EL (cell line): ENCODE results near the gene CACNA1C.
A peak's percentile ranks its signal among the peaks of the same experiment; 100 is the strongest.

Experiments used
- DNase-seq: peaks from one replicate; pipeline ENCODE4 v3.0.0-alpha.2; 2016

The CACNA1C gene

DNA sequence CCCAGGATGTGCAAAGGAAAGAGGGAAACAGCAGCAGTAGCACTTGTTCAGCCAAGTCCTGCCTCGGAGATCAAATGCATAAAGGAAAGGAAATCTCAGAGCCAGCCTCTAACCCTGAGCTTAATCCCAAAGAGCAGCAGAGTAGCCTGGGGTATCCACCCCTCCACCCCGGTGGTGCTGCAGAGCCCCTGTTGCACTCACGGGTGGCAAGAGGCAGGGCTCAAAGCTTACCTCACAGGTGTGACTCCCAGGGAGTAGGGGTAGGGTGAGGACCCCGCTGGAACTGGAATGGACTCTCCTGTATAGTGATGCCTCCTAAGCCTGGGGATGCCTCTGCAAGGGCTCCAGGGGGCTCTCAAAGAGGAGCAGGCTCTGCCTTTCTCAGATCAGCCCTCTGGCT is 211.1 kb downstream of the CACNA1C start:
- DNase-seq, result no peak

DNA sequence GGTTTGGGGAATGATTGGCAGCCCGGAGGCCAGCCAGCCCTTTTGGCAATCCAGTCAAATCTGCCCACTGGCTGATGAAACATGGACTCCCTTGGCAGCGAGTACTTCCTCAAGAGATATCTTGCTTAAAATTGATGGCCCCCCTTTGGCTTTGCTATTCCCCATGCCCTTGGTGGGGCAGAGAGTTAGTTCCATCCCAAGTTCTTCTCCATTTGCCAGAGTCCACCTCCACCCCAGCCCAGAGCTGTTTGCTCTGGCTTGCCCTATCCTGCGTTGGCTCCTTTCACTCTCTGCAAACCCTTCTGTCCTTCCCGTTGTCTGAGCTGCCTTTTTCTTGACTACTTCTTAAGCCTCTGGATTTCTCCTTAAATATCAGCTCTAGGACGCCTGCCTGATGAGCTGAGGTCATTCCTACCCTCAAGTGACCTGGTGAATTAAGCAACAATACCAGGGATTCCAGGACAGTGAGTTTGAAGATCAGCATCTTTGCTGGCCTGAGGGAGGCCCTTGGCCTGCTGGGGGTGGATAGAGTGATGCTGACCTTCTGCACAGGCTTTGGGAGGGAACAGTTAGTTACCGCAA is 212.0 kb downstream of the CACNA1C start:
- DNase-seq, result peak; percentile 99

DNA sequence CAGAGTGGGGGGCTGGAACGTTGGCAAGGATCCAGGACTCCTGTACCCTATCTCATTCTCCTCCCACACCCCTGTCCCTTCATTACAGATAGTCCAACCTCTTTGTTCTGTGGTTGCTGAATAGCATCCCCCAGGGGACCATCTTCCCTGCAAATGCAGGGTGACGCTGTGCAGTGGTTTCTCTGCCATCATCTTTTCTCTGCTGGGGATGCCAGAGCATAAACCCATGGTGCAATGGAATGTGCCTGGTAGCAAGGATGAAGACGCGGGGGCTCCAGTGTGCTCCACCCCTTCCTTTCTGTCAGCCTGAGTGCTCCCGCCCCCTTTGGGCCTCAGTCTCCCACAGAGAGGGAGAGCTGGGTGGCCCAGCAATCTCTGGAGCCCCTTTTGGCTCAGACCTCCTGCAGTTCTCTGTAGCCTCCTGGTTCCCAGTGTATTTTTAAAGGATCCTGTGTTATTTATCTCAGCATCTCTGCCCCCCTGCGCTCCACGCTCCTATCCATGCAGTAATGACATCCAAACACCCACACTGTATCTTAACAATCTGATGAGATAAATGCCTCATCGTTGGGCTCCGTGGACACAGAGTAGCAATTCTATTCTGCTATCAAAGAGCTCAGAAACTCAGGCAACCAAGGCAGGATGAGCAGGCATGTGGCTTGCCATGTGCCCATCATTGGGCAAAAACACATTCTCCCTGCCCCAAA is 212.8 kb downstream of the CACNA1C start:
- DNase-seq, result peak; percentile 89

DNA sequence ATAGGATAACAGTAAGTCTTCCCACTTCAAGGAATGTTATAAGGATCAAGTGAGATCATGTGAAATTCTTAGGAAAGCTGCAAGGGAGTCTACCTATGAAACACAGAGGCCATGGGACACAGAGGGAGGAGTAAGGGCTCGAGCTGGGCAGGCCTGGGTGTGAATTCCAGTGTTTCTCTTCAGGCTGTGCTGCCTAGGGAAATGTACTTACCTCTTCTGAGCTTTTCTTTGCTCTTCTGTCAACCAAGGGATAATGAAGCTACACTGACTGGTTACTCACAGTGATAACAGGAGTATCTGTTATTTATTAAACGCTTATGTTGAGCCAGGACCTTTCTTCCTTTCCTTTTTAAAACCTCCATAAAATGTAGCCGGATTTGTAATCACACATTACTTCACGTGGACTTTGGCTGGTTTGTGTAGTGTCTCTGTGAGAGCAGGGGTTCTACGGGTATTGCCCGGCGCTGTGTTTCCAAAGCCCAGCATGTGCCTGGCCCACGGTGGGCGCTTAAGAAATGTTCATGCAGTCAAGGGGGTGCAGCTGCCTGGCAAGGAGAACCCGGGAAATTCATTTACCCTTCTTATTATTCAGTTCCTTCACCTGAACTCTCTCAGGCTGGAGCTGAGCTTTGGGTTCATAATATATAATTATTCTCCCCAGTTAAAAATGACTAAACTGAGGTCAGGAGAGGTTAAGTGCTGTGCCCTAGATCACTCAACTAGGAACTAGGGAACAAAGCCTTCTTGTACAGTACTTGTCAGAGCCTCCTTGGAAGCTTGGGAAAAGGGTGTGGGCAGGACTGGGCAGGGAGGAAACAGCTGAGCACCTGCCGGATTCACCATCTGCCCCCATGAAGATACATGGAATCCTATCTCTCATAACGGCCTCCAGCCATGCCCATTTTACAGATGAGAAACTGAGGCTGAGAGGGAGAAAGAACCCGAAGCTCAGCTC is 214.2 kb downstream of the CACNA1C start:
- DNase-seq, result no peak

DNA sequence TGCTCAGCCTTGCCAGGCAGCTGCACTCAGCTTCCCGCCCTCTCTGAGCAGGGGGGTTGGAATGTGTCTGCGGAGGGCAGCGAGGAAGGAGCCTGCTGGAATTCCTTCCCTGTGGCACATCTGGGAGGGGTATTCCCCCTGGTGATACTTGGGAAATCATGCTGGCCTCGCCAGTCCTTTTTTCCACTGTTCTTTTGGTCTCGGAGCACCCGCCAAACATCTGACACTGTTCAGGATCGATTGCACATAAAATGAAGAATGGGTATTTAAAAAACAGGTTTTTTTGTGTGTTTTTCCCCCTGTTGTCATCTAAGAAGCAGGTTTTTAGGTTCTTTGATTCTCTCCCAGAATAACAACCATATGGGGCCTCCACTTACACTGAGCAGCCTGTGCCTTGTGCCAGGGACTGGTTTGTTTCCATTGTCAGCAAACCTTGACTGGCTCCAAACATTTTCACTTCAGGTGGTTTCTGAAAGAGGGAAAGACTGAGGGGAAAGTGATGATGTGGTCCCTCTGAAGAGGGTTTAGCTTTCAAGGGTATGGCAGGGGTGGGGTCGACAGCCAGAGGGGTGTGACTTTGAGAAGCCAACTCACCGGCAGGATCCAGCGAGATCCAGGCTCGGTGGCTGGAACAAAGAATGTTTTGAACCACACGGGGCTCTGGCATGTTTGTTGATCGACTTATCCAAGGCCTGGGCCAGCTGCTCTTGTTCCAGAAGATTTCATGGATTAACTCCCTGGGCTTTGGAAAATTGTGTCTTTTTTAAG is 215.1 kb downstream of the CACNA1C start:
- DNase-seq, result peak; percentile 92

DNA sequence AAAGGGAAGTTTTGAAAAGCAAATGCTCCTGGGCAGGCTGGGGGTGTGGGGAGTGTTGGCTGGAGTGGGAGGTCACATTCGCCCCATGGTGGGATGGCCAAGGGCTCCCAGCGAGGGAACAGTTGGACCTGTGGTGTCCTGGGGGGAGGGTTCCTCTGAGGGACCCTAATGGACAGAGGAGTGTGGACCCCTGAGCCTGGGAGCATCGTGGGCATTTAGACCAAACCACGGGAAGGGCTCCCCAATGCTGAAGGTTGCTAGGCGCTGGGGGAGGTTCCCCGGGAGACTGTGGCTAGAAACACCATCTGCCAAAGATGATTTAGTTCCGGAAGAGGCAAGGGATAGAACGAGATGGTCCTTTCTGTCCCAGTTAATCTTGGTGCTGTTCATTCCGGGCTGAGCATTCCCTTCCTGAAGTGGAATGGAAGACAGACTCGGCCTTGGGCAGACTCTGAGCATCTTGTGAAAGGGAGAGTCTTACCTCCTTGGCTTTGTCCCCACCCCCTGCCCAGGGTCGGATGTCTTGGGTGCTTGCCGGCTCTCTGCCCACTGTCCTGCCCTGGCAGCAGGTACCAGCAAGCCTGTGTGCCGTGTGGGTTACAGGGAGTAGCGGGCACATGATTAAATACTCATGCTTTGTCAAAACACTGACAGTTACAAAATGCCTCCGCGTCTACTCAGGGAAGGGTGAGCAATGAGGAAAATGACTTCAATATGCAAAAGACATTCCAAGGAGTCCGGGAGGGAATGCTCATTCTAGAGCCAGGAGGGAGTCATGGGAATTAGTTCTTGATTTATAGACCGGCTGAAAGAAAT is 215.9 kb downstream of the CACNA1C start:
- DNase-seq, result peak; percentile 94

DNA sequence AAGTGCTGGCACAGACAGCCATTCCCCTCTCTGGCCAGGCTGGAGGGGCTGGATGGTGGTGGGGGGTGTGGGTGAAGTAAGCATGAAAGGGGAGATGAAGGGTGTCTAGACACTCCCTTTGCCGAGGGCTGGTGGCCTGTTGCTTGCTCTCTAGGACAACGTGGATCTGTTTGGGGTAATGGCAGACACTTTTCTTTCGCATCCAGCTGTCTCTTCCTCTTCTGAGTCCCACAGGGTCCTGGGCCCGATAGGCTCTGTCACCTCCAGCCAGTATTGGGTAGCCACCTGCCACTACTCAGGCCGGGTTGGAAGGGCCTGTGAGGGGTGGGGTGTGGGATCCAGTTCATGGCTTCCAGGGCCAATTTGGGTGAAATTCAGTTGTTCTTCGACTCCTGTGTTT is 218.1 kb downstream of the CACNA1C start:
- DNase-seq, result no peak

DNA sequence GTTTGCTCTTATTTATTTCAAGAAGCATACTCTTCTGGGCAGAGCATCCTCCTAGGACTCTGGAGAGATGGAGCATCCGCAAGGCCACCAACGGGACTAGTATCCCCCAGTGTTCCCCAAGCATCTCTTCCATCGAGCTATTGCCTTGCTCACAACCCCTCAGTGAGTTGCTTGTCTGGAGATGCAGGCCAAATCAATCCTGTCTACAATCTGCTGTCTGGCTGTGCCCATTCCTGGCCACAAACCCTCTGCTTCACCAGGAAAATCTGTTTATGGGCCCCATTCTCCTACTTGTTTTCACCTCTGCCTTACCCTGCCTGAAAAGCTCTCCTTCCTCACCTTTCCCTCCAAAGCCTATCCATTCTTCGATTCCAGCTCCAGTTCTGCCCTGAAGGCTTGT is 219.2 kb downstream of the CACNA1C start:
- DNase-seq, result no peak

DNA sequence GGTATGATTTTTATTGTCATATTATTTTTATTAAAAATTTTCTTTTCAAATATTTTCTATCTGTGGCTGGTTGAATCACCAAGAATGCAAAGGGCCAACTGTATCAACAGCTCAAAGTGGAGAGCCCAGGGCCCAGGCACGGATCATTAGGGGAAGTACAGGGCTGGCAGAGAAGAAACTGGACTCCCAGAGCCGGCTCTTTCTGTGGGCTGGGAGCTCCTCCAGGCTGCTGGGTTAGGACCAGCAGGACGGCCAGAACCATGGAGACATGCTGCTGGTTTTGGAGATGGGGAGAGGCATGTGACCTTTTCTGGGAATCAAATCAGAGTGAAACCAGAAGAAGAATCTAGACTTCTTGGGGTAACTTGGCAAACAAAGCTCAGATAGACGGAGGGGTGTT is 220.5 kb downstream of the CACNA1C start:
- DNase-seq, result peak; percentile 66

DNA sequence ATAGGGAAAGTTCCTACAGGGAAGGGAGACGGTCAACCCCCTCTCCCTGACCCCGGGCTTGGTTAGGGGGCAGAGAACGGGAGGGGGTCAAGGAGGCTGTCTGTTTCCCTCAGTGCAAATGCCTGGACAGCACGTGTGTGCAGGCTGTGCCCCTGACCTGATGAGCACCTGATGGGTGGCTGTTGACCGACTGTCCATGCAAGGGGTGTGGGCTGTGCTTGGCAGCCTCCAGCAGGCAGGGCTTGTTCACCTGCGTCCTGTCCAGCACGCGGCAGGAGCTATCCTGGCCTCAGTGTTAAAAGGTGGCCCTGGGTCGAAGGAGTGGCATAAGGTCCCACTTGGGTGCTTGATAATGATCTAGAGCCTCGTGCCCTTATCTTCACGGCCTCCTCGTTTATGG is 221.0 kb downstream of the CACNA1C start:
- DNase-seq, result no peak

DNA sequence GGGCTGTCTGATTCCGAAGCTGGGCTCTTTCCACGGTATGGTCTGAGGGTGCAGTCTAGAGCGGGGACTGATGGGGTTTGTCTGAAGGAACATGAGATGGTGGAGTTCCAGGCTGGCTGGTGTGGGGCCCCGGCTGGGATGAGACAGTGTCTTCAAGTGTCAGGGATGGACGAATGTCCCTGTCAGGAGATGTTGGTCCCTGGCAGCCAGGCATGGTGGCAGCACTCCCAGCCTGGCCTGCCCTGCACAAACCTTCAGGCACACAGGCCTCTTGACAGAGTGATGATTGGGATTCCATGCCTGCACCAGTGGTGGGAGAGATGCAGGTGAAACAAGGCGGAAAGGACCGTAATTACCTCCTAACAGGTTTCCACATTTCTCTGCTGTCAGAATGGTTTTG is 221.9 kb downstream of the CACNA1C start:
- DNase-seq, result no peak

DNA sequence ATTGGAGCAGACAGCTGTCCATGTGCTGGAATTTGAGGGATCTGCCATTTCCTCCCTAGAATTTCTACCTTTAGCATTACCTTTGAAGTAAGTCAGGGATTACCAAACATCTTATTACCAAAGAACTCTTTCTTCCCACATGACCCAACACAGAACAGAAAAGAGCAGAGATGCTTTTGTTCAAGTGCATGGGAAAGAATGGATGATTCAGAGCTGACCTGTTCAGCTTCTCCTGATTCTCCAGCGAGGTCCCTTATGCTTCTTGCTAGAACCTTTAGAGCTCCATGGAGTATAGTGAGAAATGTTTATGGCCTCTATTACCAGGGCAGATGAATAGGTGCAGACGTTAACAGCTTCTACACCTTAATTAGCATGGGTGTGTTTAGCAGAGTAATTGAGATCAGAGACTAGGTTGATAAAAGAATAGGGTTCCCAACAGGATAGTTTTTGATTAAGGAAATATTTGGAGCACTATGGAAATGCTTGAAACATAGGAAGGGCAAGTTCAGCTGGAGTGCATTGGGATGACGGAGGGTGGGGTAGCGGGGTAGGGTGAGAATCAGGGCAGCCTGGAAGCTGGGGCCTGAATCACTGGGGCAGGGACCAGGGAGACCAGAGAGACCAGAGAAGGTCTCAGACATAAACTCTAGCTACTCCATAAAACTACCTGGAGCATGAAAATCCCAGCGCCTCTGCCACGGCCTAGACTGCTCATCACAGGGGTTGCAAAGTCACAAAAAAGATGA is 223.7 kb downstream of the CACNA1C start:
- no peak for DNase-seq

DNA sequence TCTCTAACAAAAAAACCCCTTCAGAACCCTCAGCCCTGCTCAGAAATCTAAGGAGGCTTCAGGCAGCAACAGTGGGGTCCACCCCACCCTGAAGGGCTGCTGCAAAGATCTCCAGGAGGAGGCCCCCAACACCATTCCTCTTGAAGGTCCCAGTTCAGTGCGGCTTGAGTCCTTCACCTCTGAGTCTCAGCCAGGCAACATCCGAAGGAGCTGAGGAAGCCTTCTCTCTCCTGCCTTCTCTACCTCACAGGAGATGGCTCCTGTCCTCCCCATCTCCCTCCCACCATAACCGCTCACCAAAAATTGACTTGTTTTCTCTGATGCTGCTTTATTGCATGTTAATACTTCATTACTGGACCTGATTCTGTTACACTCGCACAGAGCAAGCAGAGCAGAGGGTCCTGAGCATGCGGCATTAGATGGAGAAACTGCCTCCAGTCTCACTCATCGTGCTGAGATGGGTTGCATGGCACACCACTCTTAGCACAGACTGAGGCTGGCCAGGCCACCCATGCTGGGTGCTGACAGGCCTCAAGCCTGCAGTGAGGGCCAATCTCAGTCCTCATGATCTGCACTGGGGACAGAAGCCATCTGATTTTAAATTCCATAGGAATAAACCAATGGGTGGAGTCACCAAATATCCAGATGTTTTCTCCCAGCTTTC is 224.8 kb downstream of the CACNA1C start:
- DNase-seq, result no peak

DNA sequence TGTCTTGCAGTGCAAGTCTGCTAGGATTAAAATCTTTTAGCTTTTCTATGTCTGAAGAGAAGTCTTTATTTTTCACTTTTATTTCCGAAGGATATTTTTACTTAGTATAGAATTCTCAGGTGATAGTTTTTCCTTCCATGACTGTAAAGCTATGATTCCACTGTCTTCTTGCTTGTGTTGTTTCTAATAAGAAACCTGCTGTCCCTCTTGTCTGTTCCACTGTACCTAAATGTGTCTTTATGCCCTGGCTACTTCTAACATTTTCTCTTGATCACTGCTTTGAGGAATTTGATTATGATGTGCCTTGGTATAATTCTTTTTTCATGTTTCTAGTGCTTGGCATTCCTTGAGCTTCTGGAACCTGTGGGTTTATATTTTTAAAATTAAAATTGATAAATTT is 228.7 kb downstream of the CACNA1C start:
- DNase-seq, result no peak

DNA sequence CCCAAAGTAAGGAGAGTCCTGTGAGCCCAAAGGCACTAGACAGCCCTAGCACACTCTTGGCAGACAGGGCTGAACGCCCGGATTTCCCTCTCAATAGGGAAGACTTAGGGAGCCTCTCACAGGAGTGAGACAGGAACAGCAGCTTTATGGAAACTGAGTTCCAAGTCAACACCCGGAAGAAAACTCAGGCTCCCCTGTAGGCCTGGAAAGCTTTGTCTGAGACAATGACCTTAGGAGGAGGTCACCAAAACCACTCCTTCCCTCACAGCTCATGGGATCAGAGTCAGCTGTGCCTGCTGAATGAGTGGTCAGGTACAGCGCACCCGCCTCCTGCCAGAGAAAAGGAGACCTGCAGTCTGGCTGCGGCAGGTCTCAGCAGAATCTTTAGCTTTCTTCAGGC is 229.5 kb downstream of the CACNA1C start:
- DNase-seq, result no peak

DNA sequence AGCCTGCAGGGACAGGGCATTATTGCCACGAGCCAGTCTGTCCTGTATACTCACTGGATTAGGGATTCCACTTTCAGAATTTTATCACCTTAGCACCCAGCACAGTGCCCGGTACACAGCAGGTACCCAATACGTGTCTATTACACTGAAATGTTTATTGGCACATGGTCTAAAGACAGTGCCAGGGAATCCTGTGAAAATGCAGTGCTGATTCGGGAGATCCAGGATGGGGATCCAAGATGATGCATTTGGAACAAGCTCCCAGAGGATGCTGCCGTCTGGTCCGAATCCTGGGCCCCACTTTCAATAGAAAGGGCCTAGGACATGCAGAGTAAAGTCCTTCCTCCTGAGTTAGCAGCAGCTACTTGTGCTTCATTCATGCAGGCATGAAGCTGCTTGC is 230.7 kb downstream of the CACNA1C start:
- no peak for DNase-seq

DNA sequence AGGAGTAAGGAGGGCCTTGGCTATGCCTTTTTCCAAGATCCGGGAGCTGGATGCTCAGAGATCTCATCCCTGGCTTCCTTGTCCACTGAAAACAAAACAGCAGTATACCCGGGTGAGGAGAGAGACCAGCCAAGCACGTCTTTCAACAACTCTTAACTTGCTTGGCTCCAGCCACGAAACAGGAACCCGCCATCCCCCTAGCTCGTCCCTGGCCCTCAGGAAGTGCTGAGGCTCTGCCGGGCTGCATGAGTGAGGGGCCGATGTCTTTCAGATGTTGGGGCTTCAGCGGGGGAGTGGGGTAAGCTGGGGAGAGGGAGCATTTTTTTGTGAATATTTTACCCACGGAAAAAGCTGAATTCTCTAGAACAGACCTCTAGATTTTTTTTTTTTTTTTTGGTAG is 231.1 kb downstream of the CACNA1C start:
- DNase-seq, result peak; percentile 51

DNA sequence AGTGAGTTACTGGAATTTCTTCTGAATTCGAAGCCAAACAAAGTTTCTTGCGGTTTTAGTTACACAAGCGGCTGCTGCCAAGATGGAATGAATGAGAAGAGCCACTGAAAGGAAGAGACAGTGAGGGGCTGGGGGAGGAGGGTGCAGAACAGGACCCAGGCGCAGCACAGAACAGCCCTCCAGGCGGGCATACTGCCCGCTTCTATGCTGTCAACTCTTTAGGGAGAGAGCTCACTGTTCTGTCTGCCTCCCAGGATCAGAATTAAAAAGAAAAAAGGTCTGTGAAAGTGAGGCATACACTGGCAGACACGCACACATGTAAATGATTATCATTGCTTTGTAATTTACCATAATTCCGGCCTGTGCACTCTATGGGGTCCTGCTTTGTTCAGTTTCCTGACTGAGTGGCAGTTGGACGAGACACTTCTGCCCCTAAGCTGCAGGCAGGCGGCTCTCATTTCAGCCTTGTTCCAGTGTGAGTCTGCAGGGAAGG is 231.6 kb downstream of the CACNA1C start:
- DNase-seq, result peak; percentile 80

DNA sequence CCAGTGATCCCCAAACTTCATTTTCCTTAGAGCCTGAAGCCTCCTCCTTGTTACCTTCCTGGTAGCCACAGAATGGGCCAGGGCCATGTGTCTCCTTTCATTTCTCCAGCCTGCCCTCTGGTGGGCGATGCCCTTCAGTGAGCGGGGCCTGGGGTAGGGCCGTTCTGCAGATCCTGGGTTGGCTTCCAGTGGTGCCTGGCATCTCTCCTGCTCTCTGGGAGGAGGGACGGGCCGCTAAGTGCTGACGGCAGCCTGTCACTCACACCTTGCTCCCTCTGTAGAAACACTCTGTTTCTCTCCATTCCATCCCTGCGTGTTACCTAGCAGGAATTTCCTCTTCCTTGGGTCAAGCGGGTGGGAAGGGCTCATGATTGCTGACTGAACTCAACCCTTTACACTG is 232.1 kb downstream of the CACNA1C start:
- DNase-seq, result peak; percentile 88

DNA sequence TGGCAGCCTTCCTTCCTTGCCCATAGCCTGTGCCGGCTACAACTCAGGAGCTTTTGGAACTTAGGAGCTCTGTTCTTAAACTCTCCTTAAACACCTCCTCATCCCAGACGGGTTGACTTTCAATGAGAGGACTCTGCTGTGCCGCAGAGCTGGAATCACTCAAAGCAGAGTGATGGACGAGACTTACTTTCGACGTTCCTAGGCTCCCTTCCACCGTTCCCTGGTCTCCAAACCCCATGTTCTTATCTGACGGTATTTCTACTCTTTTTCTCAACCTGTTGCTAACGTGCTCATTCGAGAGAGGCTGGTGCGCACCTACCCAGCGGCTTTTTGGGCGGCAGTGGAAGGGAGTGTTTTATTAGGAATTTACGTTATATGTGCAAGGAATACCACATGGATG is 232.7 kb downstream of the CACNA1C start:
- no peak for DNase-seq

DNA sequence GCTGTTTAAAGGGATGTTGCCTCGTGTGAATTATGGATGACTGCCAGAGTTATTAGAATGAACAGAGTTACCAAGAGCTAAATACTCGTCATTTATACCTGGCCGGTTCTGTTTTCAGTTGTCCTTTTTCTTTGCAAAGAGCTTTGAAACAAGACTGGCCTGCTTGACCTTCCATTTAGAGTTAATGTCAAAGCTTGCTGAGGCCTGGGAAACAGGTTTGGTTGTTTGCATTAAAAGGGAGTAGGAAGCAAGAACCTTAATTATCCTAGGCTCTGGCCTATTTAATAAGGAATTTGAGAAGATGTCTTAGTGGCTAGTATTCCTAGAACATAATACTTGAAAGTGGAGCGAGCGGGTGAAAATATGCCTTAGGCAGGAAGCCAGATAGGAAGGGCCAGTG is 233.3 kb downstream of the CACNA1C start:
- no peak for DNase-seq
